ENCODE measurements around the gene HMGA1. TPM values are rescaled to one million over a fixed set of nuclear protein-coding genes. Genes with fewer than 3 reads are reported as not detected.

HMGA1 gene
- total RNA-seq, 3 donors from 2014 or later: 49.4 to 176 (median 124) TPM

- Histone ChIP-seq H3K36me3 (ENCODE audit: low read depth) (no peaks in the 10 kb centered on the region), H3K9me3 (no peaks in the 10 kb centered on the region), H3K4me3 (no peak overlapping the region), H3K4me1 (ENCODE audit: low read depth) (no peaks in the 10 kb centered on the region)
- intact Hi-C loops (cut with DNase I, micrococcal nuclease): no loop called here
- TF ChIP-seq CTCF (IDR thresholded peaks at IDR 0.05): no peak
- no peak for ATAC-seq
- no peak for DNase-seq
Measured at GRCh38 chr6:34232901-34233300, 3.8 kb upstream of the HMGA1 start.

- no peaks in the 10 kb centered on the region for H3K9me3 ChIP-seq
- DNase-seq: peak in 1 of 3 donors; percentile 34
- intact Hi-C loops (cut with DNase I, micrococcal nuclease): no loop called here
- H3K4me1 ChIP-seq (ENCODE audit: low read depth): no peaks in the 10 kb centered on the region
- H3K4me3 ChIP-seq: no peak overlapping the region
- no peaks in the 10 kb centered on the region for H3K36me3 ChIP-seq (ENCODE audit: low read depth)
- ATAC-seq: no peak
- TF ChIP-seq CTCF (IDR thresholded peaks at IDR 0.05): no peak
Measured at GRCh38 chr6:34233867-34234266, 2.8 kb upstream of the HMGA1 start.

- Histone ChIP-seq H3K36me3 (ENCODE audit: low read depth) (no peaks in the 10 kb centered on the region), H3K4me1 (ENCODE audit: low read depth) (no peaks in the 10 kb centered on the region), H3K4me3 (no peak overlapping the region), H3K9me3 (no peaks in the 10 kb centered on the region)
- intact Hi-C loops (cut with DNase I, micrococcal nuclease): no loop called here
- ATAC-seq (no peak), DNase-seq (peak in 2 of 3 donors; percentile 58 to 70)
- no peak for TF ChIP-seq CTCF (IDR thresholded peaks at IDR 0.05)
Measured at GRCh38 chr6:34234667-34235306, 1.9 kb upstream of the HMGA1 start.

DNA sequence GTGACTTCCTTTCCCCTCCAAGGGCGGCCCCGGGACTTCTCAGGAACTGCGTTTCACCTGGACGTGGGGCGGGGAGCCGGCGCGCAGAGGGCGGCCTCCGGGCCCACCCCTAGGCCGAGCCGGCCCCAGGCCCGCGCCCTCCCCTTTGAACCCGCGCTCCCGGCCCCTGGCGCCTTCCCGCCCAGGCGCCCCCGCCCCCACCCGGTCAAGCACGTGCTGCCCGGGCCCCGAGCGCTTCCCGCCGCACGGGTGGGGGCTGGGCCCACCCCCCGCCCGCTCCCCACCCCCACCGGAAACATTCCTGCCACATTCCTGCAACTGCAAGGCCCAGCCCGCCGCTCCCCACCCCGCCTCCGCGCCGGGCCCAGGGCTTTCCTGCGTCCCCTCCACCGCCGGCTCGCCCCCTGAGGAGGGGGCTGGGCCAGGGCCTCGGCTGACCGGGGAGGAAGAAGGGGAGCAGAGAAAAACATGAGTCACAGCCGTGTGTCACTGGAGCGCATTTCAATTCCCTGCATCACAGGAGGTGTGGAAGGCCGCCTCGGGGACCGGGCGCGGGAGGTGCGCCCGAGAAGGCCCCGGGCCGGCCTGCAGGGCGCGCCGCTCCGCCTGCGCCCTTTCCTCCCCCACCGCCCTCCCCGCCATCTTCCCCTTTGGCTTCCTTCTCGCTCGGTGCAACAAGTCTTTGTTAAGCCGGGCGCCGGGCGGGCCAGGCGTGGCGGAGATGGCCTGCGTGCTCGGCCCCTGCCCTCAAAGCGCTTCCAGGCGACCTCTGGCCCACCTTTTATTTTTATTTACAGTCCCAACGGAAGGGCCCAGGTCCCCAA, 1.2 kb upstream of the HMGA1 start:
- Histone ChIP-seq H3K4me1 (ENCODE audit: low read depth) (no peaks in the 10 kb centered on the region), H3K36me3 (ENCODE audit: low read depth) (no peaks in the 10 kb centered on the region), H3K9me3 (no peaks in the 10 kb centered on the region), H3K4me3 (peak overlapping the region; percentile 59)
- intact Hi-C loops (cut with DNase I, micrococcal nuclease): no loop called here
- ATAC-seq (peak; percentile 64), DNase-seq (peak; percentile 75 to 83 (median 79))
- TF ChIP-seq CTCF (IDR thresholded peaks at IDR 0.05): no peak

GRCh38 chr6:34236131-34236442, 586 bp upstream of the HMGA1 start:
- Histone ChIP-seq H3K4me3 (peak overlapping the region; percentile 59), H3K9me3 (no peaks in the 10 kb centered on the region), H3K36me3 (ENCODE audit: low read depth) (no peaks in the 10 kb centered on the region), H3K4me1 (ENCODE audit: low read depth) (no peaks in the 10 kb centered on the region)
- no peak for TF ChIP-seq CTCF (IDR thresholded peaks at IDR 0.05)
- intact Hi-C loops (cut with DNase I, micrococcal nuclease): no loop called here
- ATAC-seq (peak; percentile 68), DNase-seq (no peak)

Measured in mucosa of descending colon (tissue), 3 donors.